ENCODE results near the gene DISC1.
"Not testable (repeated sequence)": the region's sequence is repeated elsewhere in the genome, so short reads cannot be mapped to it uniquely, and the experiment has no call there.

The DISC1 gene

DNA sequence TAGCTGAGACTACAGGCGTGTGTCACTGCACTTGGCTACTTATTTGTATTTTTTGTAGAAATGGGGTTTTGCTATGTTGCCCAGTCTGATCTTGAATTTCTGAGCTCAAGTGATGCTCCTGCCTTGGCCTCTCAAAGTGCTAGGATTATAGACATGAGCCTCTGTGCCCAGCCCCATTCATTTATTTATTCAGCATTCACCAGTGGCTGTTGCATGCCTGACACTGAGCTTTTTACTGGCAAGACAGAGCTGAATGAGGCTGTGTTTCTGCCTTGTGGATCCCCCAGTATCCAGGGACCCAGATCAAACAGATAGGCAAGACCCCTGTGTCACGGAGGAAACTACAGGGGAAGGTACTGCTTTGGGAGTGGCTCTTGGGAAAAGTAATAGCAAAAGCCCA, 109.4 kb downstream of the DISC1 start:
- DNase-seq = no peak

GRCh38 chr1:231736464-231736863, 109.9 kb downstream of the DISC1 start:
- no peak for DNase-seq

- no peak for DNase-seq
Measured at GRCh38 chr1:231738554-231738953, 112.0 kb downstream of the DISC1 start.

- DNase-seq = no peak
Measured at GRCh38 chr1:231743966-231744365, 117.4 kb downstream of the DISC1 start.

DNA sequence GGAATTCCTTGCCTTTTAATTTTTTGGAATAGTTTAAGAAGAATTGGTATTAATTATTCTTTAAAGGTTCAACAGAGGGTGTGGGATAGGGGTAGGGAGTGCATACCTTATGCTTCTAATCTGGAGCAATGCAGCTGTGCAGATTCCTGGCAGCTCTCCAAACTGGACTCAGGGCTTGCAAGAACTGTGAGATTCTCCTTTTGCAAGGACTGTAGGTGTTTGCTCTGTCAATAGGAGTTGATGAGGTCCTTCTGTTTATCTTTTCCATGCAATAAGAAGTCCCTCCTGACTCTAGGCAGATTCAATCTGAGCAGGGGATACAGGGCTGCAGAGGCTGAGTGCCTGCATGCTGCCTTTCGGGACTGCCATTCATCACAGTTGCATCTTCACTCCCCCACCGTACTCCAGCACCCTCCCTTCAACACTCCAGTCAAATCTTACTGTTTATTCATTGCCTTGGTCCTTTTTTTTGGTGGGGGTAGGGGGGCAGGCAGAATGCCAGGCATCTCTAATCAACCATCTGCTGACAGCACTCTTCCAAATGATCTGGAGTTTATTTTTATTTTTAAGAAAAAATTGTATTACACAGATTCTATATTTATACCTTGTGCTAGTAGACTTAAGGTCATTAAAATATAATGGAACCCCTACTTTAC, 122.3 kb downstream of the DISC1 start:
- no peak for DNase-seq

DNA sequence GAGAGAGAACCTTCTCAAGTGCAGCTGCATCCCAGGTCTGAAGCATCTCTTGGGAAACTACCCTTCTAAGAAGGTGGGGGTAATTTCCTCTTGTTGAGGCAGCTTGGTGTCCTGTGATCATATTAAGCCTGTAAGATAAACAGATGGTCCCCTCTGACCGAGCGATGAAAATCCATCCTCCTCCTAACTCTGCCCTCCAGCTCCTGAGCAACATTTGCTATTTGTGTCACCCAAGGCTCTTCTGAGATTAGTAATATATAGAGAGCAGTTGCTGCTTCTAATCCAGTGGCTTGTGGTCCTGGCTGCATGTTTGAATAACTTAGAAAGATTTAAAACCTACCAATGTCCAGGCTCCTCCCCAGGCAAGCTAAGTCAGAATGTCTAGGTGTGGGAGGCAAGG, 123.7 kb downstream of the DISC1 start:
- DNase-seq = no peak

GRCh38 chr1:231750818-231751362, 124.3 kb downstream of the DISC1 start:
- no peak for DNase-seq

DNA sequence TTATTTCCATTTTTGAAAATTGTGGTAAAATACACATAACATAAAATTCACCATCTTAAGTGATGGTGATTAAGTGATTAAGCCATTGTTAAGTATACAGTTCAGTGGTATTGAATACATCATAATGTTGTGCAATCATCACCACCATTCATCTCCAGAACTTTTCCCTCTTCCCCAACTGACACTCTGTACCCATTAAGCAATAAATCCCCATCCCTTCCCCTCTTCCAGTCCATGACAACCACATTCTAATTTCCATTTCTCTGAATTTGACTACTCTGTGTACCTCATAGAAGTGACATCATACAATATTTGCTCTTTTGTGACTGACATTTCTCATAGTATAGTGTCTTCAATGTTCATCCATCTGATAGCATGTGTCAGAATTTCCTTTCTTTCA, 124.8 kb downstream of the DISC1 start:
- DNase-seq = no peak

DNA sequence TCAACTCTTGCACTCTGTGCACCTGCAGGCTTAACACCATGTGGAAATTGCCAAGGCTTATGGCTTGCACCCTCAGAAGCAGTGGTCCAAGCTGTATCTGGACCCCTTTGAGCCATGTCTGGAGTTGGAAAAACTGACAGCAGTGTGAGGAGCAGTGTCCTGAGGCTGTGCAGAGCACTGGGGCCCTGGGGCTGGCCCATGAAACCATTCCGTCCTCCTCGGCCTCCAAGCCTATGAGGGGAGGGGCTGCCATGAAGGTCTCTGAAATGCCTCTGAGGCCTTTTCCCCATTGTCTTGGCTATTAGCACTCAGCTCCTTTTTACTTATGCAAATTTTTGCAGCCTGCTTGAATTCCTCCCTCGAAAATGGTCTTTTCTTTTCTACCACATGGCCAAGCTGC, 126.7 kb downstream of the DISC1 start:
- no peak for DNase-seq

GRCh38 chr1:231757101-231757404, 130.5 kb downstream of the DISC1 start:
- DNase-seq = no peak

DNA sequence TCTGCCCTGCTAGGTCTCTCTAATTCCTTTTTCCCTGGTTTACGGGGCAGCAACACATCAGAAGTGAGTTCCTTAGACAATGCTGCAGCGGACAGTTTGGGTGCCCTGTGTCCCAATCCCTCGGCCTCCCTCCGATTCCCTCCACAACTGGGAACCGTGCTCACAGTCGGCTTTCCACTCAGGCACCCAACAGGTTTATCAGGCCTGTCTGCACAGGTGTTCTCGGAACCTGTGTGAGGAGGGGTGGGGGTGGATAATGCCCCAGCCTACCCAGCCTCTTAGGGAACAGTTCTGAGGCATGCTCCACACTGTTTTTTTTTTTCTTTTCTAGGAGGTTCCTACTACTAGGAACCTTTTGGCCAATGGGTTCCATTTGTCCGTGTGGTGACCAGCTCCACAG, 131.2 kb downstream of the DISC1 start:
- DNase-seq = no peak

DNA sequence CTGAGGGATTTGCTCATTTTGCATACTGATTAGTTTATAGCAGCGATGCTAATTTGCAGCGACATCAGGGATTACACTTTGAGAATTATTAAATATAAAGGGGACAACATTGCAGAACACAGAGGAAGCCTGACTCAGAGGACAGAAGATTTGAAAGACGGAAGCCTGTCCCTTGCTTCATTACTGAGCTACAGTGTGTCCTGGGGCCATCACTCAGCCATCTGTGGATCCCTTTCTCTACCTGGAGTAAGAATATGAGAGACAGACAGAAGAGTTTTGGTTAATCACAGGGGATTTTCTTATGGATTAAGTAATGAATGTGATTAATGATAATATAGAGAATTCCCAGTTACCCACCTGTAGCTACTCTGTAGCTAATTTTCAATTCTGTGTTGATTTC, 134.7 kb downstream of the DISC1 start:
- DNase-seq = no peak

DNA sequence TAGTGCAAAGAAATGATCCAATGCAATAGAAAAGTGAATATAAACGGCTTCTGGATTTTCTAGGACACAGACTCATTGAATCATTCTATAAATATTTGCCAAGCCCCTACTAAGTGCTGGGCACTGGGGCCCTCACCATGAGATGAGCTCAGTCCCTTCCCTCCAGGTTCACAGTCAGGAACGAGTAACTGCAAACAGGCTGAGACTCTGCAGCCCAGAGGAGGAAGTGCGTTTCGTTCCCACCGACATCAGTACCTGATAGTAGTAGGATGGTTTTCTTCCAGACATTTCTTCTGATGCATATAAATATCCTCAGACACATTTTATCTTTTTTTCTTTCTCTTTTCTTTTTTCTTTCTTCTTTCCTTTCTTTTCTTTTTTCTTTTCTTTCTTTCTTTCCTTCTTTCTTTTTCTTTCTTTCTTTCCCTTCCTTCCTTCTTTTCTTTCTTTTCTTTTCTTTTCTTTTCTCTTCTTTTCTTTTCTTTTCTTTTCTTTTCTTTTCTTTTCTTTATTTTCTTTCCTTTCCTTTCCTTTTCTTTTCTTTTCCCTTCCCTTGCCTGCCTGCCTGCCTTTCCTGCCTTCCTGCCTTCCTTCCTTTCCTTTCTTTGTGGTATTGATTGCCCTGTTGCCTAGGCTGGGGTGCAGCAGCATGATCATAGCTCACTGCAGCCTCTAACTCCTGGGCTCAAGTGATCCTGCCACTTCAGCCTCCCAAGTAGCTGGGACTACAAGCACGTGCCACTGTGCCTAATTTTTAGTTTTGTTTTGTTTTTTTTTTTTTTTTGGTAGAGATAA, 135.4 kb downstream of the DISC1 start:
- no peak for DNase-seq

DNA sequence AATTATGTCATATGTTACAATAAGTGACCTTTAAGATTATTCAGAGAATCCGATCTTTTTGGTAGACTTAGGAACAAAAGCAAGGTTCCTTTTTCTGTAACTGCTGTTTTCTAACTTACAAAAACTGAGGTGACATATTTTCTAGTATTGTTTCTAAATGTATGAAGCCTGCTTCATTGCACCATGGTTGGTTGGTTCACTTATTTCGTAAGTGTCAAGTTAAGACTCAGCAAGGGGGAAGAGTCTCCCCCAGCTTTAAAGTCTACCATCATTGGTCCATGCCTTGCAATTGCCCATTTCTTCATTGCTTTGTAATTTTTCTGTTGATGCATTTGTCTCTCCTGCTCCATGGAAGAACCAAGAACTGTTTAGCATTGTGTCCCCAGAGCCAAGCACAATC, 136.9 kb downstream of the DISC1 start:
- no peak for DNase-seq

DNA sequence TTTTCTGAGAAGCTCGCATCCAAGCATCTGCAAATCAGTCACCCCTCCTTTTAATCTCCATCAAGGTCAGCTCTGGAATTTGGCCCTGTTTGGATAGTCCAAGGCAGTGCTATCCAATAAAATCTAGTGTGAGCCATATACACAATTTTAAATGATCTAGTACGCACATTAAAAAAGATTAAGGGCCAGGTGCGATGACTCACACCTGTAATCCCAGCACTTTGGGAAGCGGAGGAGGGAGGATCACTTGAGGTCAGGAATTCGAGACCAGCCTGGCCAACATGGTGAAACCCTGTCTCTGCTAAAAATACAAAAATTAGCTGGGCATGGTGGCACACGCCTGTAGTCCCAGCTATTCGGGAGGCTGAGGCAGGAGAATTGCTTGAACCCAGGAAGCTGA, 139.2 kb downstream of the DISC1 start:
- not testable (repeated sequence) for DNase-seq

GRCh38 chr1:231767471-231767870, 140.9 kb downstream of the DISC1 start:
- no peak for DNase-seq

GRCh38 chr1:231768416-231768815, 141.8 kb downstream of the DISC1 start:
- DNase-seq = no peak

DNA sequence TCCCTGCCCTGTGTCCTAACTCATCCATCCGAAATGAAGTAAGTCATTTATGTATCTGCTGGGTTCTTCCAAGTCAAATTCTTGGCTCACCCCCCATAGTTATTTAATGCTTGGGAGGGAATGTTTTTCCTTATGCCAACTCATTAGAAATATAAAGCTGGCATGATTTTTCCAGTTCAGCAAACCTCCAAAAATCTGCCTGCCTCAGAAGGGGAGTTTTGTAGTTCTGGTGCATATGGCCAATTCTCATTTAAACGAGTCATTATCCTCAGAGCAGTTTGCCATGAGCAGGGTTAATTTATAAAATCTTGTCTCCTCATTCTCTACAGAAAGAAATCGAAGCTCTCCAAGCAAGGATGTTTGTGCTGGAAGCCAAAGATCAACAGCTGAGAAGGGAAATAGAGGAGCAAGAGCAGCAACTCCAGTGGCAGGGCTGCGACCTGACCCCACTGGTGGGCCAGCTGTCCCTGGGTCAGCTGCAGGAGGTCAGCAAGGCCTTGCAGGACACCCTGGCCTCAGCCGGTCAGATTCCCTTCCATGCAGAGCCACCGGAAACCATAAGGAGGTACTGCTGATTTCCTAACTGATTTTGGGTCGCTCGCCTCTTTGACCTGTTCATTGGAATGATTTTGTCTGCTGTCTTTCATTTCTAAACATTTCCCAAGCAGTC, 144.1 kb downstream of the DISC1 start:
- DNase-seq = no peak

DNA sequence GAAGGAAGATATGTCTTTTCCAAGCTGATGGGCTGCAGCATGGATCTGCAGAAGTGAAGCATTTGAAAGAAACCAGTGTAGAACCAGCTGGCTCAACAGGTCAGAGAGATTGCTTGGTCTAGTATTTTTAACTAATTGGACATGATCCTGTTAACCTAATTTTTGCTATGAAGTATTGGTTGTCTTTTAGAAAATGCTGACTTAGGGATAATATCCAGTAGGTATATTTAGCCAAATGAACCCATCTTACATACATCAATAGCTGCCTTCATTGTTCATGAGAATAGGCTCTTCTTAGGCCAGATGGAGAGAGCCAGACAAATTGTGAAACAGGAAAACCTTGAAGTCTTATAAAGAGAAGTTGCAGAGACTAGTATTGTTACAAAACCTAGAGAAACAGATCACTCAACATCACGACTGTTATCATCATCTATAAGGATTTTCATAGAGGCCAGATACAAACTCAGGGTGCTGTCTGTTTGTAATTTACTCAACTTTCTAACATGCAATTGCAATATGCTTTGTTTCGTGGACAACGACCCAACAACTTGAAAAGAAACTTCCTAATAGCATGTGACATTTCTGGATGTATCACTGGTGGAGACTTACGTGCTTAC, 148.2 kb downstream of the DISC1 start:
- no peak for DNase-seq

DNA sequence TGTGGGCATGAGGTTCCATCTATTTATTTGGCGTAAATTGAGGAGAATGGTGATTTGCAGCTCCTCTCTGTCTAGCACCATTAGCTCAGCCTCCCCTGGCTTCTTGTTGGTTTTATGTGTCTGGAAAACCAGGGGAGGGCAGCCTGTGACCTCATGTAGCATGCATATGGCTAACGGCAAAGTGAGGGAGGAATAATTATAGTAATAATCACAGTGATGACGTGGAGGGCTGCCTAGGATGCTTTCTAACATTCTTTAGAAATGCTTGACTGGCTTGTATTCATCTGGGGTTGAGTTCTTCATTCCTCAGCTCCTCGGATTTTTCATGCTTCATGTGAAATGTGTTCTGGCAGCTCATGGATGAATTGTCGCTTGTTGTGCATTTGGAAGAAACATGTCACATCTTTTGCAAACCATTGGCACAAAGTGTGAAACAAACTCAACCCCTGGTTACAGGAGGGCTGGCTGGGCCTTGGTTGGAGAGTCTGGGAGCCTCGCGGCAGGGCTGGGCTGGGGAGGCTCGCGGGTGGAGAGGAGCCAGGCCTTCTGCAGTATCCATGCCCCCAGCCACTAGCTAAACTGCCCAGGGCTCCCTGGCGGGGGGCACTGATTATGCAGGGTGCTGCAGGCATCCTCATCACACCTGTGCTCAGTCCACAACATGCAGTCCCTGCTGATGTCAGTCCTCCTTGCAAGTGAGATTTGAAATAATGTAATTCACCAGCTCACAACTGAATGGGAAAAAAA, 149.6 kb downstream of the DISC1 start:
- DNase-seq = no peak

- DNase-seq = no peak
Measured at GRCh38 chr1:231776757-231777062, 150.1 kb downstream of the DISC1 start.

GRCh38 chr1:231778009-231778719, 151.6 kb downstream of the DISC1 start:
- DNase-seq = no peak

Data from effector CD4-positive, alpha-beta T cell (primary cell).